Effector memory CD4-positive, alpha-beta T cell (primary cell): ENCODE measurements around the gene ROR2.

Experiments
- DNase-seq, 3 donors: peaks; one replicate each; pipeline ENCODE4 v3.0.0-alpha.2; 2020
- H3K27ac ChIP-seq: 2 replicates; pipeline ENCODE4 v1.7.0; 2013; ENCODE audit warnings: mild to moderate bottlenecking, low read length, moderate library complexity; ENCODE audit not compliant: insufficient read depth, poor library complexity, severe bottlenecking
- H3K27me3 ChIP-seq: replicated peaks from 2 replicates; pipeline ENCODE4 v1.7.0; 2013; ENCODE audit warnings: mild to moderate bottlenecking, low read length; ENCODE audit not compliant: insufficient read depth, control insufficient read depth, poor library complexity, severe bottlenecking
- H3K36me3 ChIP-seq: 2 replicates; pipeline ENCODE4 v1.7.0; 2013; ENCODE audit warnings: mild to moderate bottlenecking, low read length, moderate library complexity; ENCODE audit not compliant: control insufficient read depth, insufficient read depth
- H3K4me1 ChIP-seq: 2 replicates; pipeline ENCODE4 v1.7.0; 2013; ENCODE audit warnings: low read length, mild to moderate bottlenecking; ENCODE audit not compliant: control insufficient read depth, insufficient read depth, poor library complexity, severe bottlenecking
- H3K4me3 ChIP-seq: 2 replicates; pipeline ENCODE4 v1.7.0; 2013; ENCODE audit warnings: low read length, low read depth, mild to moderate bottlenecking; ENCODE audit not compliant: insufficient read depth, poor library complexity, severe bottlenecking
- H3K9me3 ChIP-seq: 2 replicates; pipeline ENCODE4 v1.7.0; 2013; ENCODE audit warnings: mild to moderate bottlenecking, low read length, moderate library complexity; ENCODE audit not compliant: control insufficient read depth

ROR2 gene

DNA sequence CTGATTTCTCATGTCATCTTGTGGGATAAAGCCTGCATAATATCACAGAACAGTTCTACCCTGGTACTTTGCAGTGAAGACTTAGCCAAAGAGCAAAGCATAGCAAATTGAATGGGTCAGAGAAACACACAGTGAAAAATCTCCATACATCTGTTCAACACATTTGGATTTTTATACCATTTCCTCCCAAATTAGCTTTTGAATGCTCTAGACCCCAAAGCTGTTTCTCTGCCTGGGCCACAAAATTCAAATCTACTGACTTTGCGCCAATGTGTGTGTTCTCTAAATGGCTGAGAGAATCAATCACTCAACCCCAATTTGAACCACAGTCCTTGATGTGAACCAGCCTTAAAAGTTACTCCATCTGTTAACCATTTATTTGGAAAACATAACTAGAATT is 289.5 kb downstream of the ROR2 start:
- H3K27ac ChIP-seq = no peak overlapping the region
- no peak overlapping the region for H3K4me3 ChIP-seq
- DNase-seq = no peak
- H3K36me3 ChIP-seq = no peaks in the 10 kb centered on the region
- no peaks in the 10 kb centered on the region for H3K27me3 ChIP-seq
- H3K4me1 ChIP-seq = no peaks in the 10 kb centered on the region
- H3K9me3 ChIP-seq = no peaks in the 10 kb centered on the region

DNA sequence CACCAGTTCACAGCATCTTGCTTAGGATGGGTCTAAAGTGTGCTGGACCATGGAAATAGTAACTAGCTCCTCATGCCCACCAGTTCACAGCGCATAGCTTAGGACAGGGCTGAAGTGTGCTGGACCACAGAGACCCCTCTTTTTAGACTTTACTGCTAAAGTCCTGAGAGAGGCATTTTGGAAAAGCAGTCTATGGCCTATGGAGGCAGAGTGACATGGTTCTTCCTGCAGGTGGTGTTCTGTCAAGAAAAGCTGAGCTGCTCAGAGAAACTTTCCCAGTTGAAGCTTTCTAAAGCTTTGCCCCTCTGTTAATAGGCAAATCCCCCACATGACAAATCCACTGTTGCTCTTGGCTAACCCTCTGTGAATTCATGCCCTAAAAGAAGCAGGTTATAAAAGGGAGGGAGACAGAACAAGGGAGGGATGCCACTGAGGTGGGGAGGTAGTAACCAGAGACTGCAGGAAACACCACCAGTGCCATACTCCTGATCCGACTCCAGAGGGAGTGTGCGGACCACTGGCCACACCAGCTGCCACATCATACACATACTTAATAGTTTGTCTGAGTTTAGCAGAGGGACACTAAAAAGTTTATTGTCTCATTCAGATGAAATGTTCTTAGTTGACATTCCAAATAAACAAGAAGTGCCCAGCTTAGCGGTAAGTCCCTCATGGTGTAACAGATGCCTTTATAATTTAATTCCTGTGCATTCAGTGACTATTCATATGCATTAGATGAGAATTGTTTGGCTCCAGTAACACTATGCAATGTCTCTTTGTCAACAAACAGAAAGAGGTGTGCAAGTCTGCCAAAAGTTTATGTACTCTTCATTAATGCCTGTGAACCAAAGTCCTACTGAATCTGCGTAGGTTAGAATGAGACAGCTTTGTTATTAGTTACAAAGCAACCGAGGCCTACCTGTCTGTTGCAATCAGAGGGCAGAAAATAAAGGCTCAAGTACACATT is 290.2 kb downstream of the ROR2 start:
- DNase-seq = no peak
- no peaks in the 10 kb centered on the region for H3K27me3 ChIP-seq

DNA sequence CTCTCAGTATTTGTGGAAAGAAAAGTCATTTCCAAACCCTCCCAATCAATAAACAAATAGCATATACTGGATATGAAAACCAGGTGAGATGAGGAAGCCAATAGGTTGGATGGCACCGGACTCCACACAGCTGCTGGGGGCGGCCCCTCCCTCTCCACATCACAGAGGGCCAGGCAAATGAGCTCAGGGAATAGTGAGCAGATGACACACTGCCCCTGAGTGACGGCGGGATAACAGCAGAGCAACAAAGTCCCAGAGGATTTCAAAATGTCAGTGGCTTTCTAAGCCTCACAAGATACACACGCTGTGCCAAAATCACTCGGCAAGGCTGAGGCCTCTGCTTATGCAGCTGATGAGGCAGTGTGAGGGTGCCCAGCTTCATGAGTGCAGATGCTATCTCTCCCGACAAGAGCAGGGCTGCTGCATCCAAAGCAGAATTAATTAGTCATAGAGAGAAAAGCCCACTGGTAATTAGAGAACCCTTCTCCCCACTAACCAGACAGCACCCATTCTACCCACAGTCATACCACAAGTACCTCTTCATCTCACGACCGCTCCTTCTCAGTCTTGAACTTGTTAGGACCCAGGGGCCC is 291.4 kb downstream of the ROR2 start:
- H3K4me3 ChIP-seq = no peak overlapping the region
- H3K27me3 ChIP-seq = no peaks in the 10 kb centered on the region
- H3K4me1 ChIP-seq = no peaks in the 10 kb centered on the region
- DNase-seq = no peak
- no peaks in the 10 kb centered on the region for H3K36me3 ChIP-seq
- no peak overlapping the region for H3K27ac ChIP-seq
- no peaks in the 10 kb centered on the region for H3K9me3 ChIP-seq

More for the DNA sequence above, 290.2 kb downstream of the ROR2 start:
- Histone ChIP-seq H3K4me3 (no peak overlapping the region), H3K27ac (no peak overlapping the region), H3K4me1 (no peaks in the 10 kb centered on the region), H3K9me3 (no peaks in the 10 kb centered on the region), H3K36me3 (no peaks in the 10 kb centered on the region)

DNA sequence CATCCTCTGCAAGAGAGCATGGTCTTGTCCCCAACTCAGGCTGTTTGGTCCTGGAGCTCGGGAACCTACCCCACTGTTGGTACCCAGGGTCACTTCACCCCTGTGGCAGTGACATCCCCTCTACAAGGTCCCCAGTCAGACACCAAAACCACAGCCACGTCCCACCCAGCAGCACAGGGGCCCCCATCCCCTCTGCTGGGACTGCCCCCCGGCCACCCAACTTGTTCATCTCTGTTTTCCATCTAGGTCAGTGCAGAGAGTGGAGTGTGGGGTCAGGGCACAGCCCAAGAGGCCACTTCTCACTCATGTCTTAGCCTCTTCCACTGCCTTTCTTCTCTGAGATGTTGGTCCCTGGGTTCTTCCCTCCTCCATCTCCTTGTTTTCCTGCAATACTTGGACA is 292.5 kb downstream of the ROR2 start:
- DNase-seq = no peak
- Histone ChIP-seq H3K4me3 (no peak overlapping the region), H3K4me1 (no peaks in the 10 kb centered on the region), H3K27me3 (no peaks in the 10 kb centered on the region), H3K9me3 (no peaks in the 10 kb centered on the region), H3K27ac (no peak overlapping the region), H3K36me3 (no peaks in the 10 kb centered on the region)

DNA sequence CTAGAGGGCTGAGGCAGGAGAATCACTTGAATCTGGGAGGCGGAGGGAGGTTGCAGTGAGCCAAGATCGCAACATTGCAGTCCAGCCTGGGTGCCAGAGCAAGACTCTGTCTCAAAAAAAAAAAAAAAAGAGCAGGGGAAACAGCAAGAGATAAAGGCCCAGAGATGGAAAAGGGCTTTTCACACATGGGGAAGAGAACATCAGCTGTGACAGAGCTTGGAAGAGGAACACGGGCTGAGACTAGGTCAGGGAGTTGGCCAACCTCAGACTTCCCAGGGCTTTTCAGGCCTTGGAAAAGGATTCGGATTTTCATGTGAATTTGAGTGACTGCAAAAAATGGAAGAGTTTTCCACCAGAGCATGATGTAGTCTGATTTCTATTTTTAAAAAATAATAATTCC is 294.4 kb downstream of the ROR2 start:
- Histone ChIP-seq H3K9me3 (no peaks in the 10 kb centered on the region), H3K36me3 (no peaks in the 10 kb centered on the region), H3K4me1 (no peaks in the 10 kb centered on the region), H3K27ac (no peak overlapping the region), H3K27me3 (no peaks in the 10 kb centered on the region), H3K4me3 (no peak overlapping the region)
- no peak for DNase-seq

DNA sequence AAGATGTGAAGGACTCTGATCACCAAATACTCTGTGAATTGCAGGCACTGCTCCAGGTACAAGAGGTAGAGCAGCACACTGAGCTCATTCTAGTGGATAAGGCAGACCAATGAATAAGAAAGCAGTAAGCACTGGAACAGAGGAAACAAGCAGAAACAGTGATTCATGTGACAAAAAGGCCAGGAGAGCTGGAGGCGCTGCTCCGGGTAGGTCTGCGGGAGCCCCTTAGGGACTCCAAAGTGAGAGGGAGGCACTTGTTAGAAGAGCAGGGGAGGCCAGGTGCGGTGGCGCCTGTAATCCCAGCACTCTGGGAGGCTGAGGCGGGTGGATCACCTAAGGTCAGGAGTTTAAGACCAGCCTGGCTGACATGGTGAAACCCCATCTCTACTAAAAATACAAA is 294.8 kb downstream of the ROR2 start:
- no peak for DNase-seq
- no peaks in the 10 kb centered on the region for H3K9me3 ChIP-seq
- H3K36me3 ChIP-seq = no peaks in the 10 kb centered on the region
- no peak overlapping the region for H3K27ac ChIP-seq
- H3K4me1 ChIP-seq = no peaks in the 10 kb centered on the region
- H3K4me3 ChIP-seq = no peak overlapping the region
- no peaks in the 10 kb centered on the region for H3K27me3 ChIP-seq

GRCh38 chr9:91654527-91654926 is 295.5 kb downstream of the ROR2 start:
- Histone ChIP-seq H3K27me3 (no peaks in the 10 kb centered on the region), H3K9me3 (no peaks in the 10 kb centered on the region), H3K27ac (no peak overlapping the region), H3K4me3 (no peak overlapping the region), H3K36me3 (no peaks in the 10 kb centered on the region), H3K4me1 (no peaks in the 10 kb centered on the region)
- no peak for DNase-seq

GRCh38 chr9:91647371-91647770 is 302.7 kb downstream of the ROR2 start:
- no peak for DNase-seq
- H3K4me3 ChIP-seq = no peak overlapping the region
- no peaks in the 10 kb centered on the region for H3K4me1 ChIP-seq
- no peaks in the 10 kb centered on the region for H3K9me3 ChIP-seq
- H3K27me3 ChIP-seq = no peaks in the 10 kb centered on the region
- H3K27ac ChIP-seq = no peak overlapping the region
- H3K36me3 ChIP-seq = no peaks in the 10 kb centered on the region

DNA sequence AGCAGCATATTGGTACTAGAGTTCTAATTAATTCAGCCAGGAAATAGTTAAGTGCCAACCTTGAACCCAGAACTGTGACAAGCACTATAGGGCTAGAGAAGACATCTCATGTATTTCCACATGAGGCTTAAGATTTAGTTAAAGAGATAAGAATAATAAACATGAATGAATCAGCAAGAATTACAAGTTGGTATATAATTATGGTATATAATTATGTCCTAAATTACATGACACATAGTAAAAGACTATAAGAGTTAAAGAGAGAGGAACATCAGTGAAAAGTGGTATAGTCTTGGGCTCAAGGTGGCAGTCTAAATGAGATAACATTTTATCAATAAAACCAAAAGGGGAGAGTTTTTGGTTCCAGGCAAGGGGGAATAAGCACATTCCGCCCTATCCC is 303.3 kb downstream of the ROR2 start:
- no peak overlapping the region for H3K27ac ChIP-seq
- H3K4me1 ChIP-seq = no peaks in the 10 kb centered on the region
- DNase-seq = no peak
- H3K9me3 ChIP-seq = no peaks in the 10 kb centered on the region
- H3K4me3 ChIP-seq = no peak overlapping the region
- H3K36me3 ChIP-seq = no peaks in the 10 kb centered on the region
- no peaks in the 10 kb centered on the region for H3K27me3 ChIP-seq

- no peak for DNase-seq
- Histone ChIP-seq H3K36me3 (no peaks in the 10 kb centered on the region), H3K27me3 (no peaks in the 10 kb centered on the region), H3K27ac (no peak overlapping the region), H3K9me3 (no peaks in the 10 kb centered on the region), H3K4me3 (no peak overlapping the region), H3K4me1 (no peaks in the 10 kb centered on the region)
Measured at GRCh38 chr9:91644433-91644832, 305.6 kb downstream of the ROR2 start.
